MM.1S (cell line): Measurements from ENCODE around the gene EXOC3.

Source experiments
- CTCF ChIP-seq: fragments of 300-600 bp; sonication (generic); IDR thresholded peaks from 2 replicates; pipeline ENCODE4 v1.5.1; 2016; ENCODE audit warnings: antibody characterized with exemption, low read length, mixed read lengths
- EZH2 ChIP-seq: fragments of 300-600 bp; sonication (generic); optimal IDR thresholded peaks from 2 replicates; pipeline ENCODE3; 2017; ENCODE audit warnings: low read depth, mild to moderate bottlenecking, antibody characterized with exemption, low read length, mixed read lengths

- TF ChIP-seq EZH2 (no peak), CTCF (no peak)
Observed at GRCh38 chr5:401146-402034, 41.6 kb upstream of the EXOC3 start.
